T-helper 2 cell treated with Interferon-gamma antibody and Interleukin-4, amounts not matched to agents 5 μg/mL and 100 μg/mL, for 36 hours (primary cell): ENCODE data around the gene ZPR1.
"Not testable (repeated sequence)": the region's sequence is repeated elsewhere in the genome, so short reads cannot be mapped to it uniquely, and the experiment has no call there.

Source experiments
- DNase-seq: peaks from one replicate; pipeline ENCODE4 v3.0.0; 2021; ENCODE audit warnings: low spot score
- H3K27ac Mint-ChIP-seq: one replicate; pipeline ENCODE4 v1.8.0; 2021; ENCODE audit warnings: mild to moderate bottlenecking, mixed read lengths
- H3K27me3 Mint-ChIP-seq: one replicate; pipeline ENCODE4 v1.8.0; 2021; ENCODE audit warnings: low read depth, mixed read lengths
- H3K36me3 Mint-ChIP-seq: one replicate; pipeline ENCODE4 v1.8.0; 2021; ENCODE audit warnings: low read depth, mixed read lengths
- H3K4me1 Mint-ChIP-seq: one replicate; pipeline ENCODE4 v1.8.0; 2021; ENCODE audit warnings: low read depth, mixed read lengths
- H3K4me3 Mint-ChIP-seq: one replicate; pipeline ENCODE4 v1.8.0; 2022; ENCODE audit warnings: mild to moderate bottlenecking, moderate library complexity, mixed read lengths
- H3K9me3 Mint-ChIP-seq: one replicate; pipeline ENCODE4 v1.8.0; 2021; ENCODE audit warnings: mixed read lengths

ZPR1 gene

GRCh38 chr11:116787786-116788486 lies at the start of gene ZPR1:
TSS of gene ZPR1 (minus strand) at chr11:116788023. CDS start at chr11:116787990, 33 bp downstream.
- peak within 1 kb of the TSS; percentile 91 for H3K4me3 Mint-ChIP-seq
- peaks cover 19% of the 10 kb centered on the region for H3K4me1 Mint-ChIP-seq
- H3K36me3 Mint-ChIP-seq: peaks cover 38% of the 10 kb centered on the region

GRCh38 chr11:116836632-116836991 lies 48.8 kb upstream of the ZPR1 start:
- DNase-seq: no peak
- Mint-ChIP-seq H3K27me3 (peaks cover 3% of the 10 kb centered on the region), H3K4me1 (peaks cover 14% of the 10 kb centered on the region), H3K27ac (no peak overlapping the region), H3K9me3 (no peaks in the 10 kb centered on the region), H3K36me3 (no peaks in the 10 kb centered on the region), H3K4me3 (no peak overlapping the region)

More at GRCh38 chr11:116787786-116788486, at the start of gene ZPR1:
- Mint-ChIP-seq H3K27ac (peak within 1 kb of the TSS; percentile 90), H3K9me3 (no peaks in the 10 kb centered on the region), H3K27me3 (no peaks in the 10 kb centered on the region)
- DNase-seq: peak; percentile 85

GRCh38 chr11:116835791-116836631 lies 48.2 kb upstream of the ZPR1 start:
- peak overlapping the region; percentile 31 for H3K27ac Mint-ChIP-seq

GRCh38 chr11:116835042-116835772 lies 47.4 kb upstream of the ZPR1 start:
- Mint-ChIP-seq H3K4me1 (peaks cover 14% of the 10 kb centered on the region), H3K4me3 (peak overlapping the region; percentile 71), H3K27me3 (peaks cover 3% of the 10 kb centered on the region), H3K36me3 (no peaks in the 10 kb centered on the region), H3K9me3 (no peaks in the 10 kb centered on the region), H3K27ac (peak overlapping the region; percentile 55)
- DNase-seq: no peak

More at GRCh38 chr11:116835791-116836631, 48.2 kb upstream of the ZPR1 start:
- Mint-ChIP-seq H3K36me3 (no peaks in the 10 kb centered on the region), H3K9me3 (no peaks in the 10 kb centered on the region), H3K4me1 (peaks cover 14% of the 10 kb centered on the region), H3K27me3 (peaks cover 3% of the 10 kb centered on the region), H3K4me3 (peak overlapping the region; percentile 71)
- DNase-seq: peak; percentile 75

GRCh38 chr11:116834535-116835041 lies 46.8 kb upstream of the ZPR1 start:
- Mint-ChIP-seq H3K27ac (peak overlapping the region; percentile 55), H3K4me1 (peaks cover 13% of the 10 kb centered on the region), H3K4me3 (peak overlapping the region; percentile 48)
- H3K9me3 Mint-ChIP-seq, H3K36me3 Mint-ChIP-seq, H3K27me3 Mint-ChIP-seq, DNase-seq: not testable (repeated sequence)

GRCh38 chr11:116833816-116834534 lies 46.2 kb upstream of the ZPR1 start:
- Mint-ChIP-seq H3K27me3 (peaks cover 3% of the 10 kb centered on the region), H3K27ac (no peak overlapping the region), H3K9me3 (no peaks in the 10 kb centered on the region), H3K36me3 (no peaks in the 10 kb centered on the region), H3K4me3 (no peak overlapping the region), H3K4me1 (peaks cover 12% of the 10 kb centered on the region)
- DNase-seq: no peak

GRCh38 chr11:116833491-116833815 lies 45.6 kb upstream of the ZPR1 start:
- Mint-ChIP-seq H3K4me3 (no peak overlapping the region), H3K27ac (no peak overlapping the region), H3K36me3 (no peaks in the 10 kb centered on the region), H3K9me3 (no peaks in the 10 kb centered on the region), H3K4me1 (peaks cover 11% of the 10 kb centered on the region), H3K27me3 (peaks cover 3% of the 10 kb centered on the region)
- DNase-seq: no peak

GRCh38 chr11:116832350-116833290 lies 44.8 kb upstream of the ZPR1 start:
- Mint-ChIP-seq H3K27me3 (peaks cover 3% of the 10 kb centered on the region), H3K27ac (no peak overlapping the region), H3K4me3 (no peak overlapping the region), H3K9me3 (no peaks in the 10 kb centered on the region), H3K4me1 (peaks cover 8% of the 10 kb centered on the region), H3K36me3 (no peaks in the 10 kb centered on the region)
- DNase-seq: no peak

- Mint-ChIP-seq H3K27me3 (peaks cover 3% of the 10 kb centered on the region), H3K4me1 (peaks cover 8% of the 10 kb centered on the region), H3K4me3 (no peak overlapping the region), H3K36me3 (no peaks in the 10 kb centered on the region), H3K9me3 (no peaks in the 10 kb centered on the region), H3K27ac (no peak overlapping the region)
- no peak for DNase-seq
Measured at GRCh38 chr11:116831790-116832349, 44.0 kb upstream of the ZPR1 start.

GRCh38 chr11:116830184-116830912 lies 42.5 kb upstream of the ZPR1 start:
- Mint-ChIP-seq H3K27ac (no peak overlapping the region), H3K27me3 (peaks cover 3% of the 10 kb centered on the region), H3K9me3 (no peaks in the 10 kb centered on the region), H3K4me1 (peaks cover 4% of the 10 kb centered on the region), H3K4me3 (no peak overlapping the region), H3K36me3 (no peaks in the 10 kb centered on the region)
- DNase-seq: no peak

GRCh38 chr11:116829525-116830183 lies 41.8 kb upstream of the ZPR1 start, which contains the start of gene APOC3:
TSS of gene APOC3 (plus strand) at chr11:116829907. CDS start at chr11:116830583, 676 bp downstream.
- Mint-ChIP-seq H3K9me3 (no peaks in the 10 kb centered on the region), H3K4me1 (no peaks in the 10 kb centered on the region), H3K4me3 (no peak within 1 kb of the TSS), H3K36me3 (no peaks in the 10 kb centered on the region), H3K27me3 (peaks cover under 1% of the 10 kb centered on the region), H3K27ac (no peak within 1 kb of the TSS)
- no peak for DNase-seq
